Measurements from ENCODE around the gene VPS8.

VPS8 gene

DNA sequence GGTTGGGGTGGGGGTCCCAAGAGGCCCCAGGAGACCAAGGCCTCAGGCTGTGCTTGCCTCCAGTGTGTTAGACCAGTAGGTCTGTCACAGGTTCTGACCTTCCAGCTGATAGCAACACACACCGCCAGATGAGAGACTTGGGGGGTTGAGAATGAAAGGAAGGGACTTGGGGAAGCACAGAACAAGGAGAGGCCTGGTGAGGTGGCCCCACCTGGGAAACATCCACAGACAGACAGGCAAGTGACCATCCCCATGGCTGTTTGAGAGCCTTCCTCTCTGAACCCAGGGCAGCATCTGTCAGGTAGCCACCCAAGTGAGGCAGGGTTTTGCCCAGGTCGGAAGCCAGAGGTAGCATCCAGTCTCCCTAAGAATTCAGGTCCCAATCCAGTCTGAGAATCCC, 35.0 kb upstream of the VPS8 start:
- DNase-seq (ENCODE audit: low read depth), result no peak
- TF ChIP-seq, protein P1, sequence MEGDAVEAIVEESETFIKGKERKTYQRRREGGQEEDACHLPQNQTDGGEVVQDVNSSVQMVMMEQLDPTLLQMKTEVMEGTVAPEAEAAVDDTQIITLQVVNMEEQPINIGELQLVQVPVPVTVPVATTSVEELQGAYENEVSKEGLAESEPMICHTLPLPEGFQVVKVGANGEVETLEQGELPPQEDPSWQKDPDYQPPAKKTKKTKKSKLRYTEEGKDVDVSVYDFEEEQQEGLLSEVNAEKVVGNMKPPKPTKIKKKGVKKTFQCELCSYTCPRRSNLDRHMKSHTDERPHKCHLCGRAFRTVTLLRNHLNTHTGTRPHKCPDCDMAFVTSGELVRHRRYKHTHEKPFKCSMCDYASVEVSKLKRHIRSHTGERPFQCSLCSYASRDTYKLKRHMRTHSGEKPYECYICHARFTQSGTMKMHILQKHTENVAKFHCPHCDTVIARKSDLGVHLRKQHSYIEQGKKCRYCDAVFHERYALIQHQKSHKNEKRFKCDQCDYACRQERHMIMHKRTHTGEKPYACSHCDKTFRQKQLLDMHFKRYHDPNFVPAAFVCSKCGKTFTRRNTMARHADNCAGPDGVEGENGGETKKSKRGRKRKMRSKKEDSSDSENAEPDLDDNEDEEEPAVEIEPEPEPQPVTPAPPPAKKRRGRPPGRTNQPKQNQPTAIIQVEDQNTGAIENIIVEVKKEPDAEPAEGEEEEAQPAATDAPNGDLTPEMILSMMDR (conservative IDR thresholded peaks at IDR 0.05; ENCODE audit: low read depth, low read length), result no peak

DNA sequence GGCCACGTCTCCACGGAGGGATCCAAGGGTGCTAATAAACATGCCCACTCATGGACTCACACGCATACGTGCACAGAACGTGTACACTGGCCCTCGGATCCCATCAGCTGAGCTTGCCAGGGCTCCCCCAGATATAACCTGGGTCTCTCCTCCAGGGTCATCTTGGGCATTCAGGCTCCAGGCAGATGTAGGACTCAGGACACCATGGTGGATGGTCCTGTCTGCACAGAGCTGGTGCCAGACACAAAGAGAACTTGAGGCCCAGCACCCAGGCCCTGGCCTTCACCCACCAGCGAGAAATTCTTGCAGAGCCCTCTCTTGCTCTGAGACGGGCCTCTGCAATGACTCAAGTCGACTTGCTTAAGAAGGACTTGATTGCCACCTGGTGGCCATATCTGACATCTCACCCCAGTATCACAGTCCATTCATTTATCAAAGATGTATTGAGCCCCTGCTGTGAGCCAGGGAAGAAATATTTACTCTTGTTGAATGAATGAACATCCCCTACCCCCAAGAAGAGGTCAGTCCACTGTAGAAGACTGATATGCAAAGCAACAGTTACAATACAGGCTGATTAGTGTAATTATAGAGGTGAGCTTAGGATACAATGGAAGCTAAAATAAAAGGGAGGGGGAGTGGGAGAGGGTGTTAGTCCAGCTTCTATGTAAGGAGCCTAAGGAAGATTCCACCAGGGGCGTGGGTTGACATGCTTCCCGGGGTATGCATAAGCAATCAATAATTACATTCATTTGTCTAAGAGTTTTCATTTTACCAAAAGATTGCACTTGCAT, 34.2 kb upstream of the VPS8 start:
- TF ChIP-seq, protein P1 (conservative IDR thresholded peaks at IDR 0.05; ENCODE audit: low read depth, low read length), result peak; percentile 80
- peak; percentile 98 for DNase-seq (ENCODE audit: low read depth)
- no peak overlapping the region for H3K4me3 ChIP-seq (ENCODE audit: low read depth, low read length)

More for the DNA sequence above, 35.0 kb upstream of the VPS8 start:
- H3K4me3 ChIP-seq (ENCODE audit: low read depth, low read length), result no peak overlapping the region

DNA sequence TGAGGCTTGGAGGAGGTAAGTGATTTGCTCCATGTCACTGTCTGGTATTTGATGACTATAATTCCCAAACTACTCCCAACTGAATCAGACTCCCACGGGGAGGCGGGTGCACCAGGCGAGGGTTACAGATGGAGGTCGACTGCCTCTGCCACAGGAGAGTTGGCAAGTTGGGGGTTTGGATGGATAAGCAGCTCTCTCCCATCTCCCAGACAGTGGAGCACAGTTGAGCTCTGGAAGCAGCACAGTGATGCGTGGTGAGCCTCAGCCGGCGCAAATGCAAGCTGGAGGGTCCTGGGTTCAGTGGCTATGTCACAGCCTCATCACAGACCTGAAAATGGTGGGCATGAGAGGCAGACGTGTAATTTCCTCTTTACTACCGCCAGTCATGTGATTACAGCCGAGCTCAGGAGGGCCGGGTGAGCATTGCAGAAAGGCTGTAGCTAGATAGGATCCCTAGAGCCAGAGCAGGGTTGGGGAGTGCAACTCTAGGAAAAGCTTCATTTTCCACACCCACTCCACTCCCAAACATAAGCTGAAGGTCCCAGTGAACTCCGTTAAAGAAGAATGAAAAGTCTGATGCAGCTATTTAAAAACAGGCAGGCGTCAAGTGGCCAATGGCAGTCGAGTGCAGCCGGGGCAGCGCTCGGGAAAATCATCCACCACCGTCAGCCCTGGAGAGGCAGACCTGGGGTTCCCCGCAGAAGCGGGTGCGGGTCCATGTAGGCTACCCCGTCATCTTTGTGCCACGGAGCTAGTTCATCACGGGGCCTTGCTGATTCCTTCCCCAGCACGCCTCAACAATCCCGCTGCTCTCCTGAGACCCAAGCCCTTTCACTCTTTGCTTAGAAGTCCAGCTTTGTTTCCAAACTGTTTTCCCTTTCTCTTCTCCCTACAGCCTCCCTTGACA, 33.3 kb upstream of the VPS8 start:
- DNase-seq (ENCODE audit: low read depth), result no peak
- TF ChIP-seq, protein P1 (conservative IDR thresholded peaks at IDR 0.05; ENCODE audit: low read depth, low read length), result no peak
- H3K4me3 ChIP-seq (ENCODE audit: low read depth, low read length), result no peak overlapping the region

DNA sequence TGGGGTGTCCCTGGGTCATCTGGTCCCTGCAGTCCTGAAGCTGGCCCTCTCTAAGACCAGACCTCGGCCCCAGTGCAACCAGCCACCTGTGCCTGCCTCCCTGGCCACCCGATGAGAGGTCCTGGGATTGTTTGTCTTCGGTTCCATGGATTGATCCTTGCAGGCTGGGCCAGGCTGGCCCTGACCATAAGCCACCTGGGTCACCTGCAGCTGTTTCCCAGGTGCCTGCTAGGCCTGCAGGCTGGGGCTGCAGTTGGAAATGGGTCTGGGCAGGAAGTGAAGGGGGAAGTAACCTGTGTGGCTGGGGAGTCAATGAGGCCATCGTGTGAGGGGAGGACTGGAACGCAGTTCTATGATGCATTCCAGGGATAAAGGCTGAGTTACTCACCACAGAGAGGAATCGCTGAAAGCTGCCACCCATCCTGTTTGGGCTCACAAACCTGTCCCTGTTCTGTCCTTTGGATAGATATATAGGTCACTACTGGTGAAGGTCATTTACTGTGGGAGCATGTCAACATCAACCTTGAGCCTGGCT, 30.9 kb upstream of the VPS8 start:
- DNase-seq (ENCODE audit: low read depth), result no peak
- no peak overlapping the region for H3K4me3 ChIP-seq (ENCODE audit: low read depth, low read length)
- TF ChIP-seq, protein P1 (conservative IDR thresholded peaks at IDR 0.05; ENCODE audit: low read depth, low read length), result no peak

DNA sequence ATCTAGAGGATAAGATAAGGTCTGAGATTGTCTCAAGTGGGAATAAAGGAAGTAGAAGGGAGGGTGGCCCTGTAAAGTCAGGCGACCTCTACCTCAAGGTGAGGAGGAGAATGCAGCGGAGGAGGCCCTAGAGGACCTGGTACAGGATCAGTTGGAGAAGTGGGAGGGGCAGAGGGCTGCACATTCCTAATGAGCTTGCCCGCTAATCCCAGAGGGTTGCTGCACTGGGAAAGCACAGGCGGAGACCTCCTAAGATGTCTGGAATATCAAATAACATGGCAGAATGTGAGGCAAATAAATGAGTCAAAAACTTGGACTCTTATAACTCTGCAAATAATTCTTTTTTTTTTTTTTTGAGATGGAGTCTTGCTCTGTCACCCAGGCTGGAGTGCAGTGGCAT, 30.2 kb upstream of the VPS8 start:
- TF ChIP-seq, protein P1 (conservative IDR thresholded peaks at IDR 0.05; ENCODE audit: low read depth, low read length), result no peak
- no peak for DNase-seq (ENCODE audit: low read depth)
- H3K4me3 ChIP-seq (ENCODE audit: low read depth, low read length), result no peak overlapping the region

DNA sequence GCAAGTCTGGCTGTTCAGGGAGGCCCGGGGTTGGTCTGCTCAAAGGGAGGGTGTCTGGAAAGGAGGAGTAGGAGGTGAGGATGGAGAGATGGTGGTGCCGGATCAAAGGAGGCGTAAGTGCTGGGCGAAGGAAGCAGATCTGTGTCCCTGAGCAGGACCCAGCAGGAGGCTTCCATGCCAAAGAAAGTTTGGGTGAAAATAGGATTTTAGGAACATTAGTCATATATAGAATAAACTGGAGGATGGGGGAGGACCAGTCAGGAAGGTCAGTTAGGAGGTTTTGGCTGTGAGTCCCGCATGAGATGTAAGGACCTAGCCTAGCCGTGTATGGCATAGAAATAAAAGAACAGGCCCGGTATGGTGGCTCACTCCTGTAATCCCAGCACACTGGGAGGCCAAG, 28.6 kb upstream of the VPS8 start:
- no peak overlapping the region for H3K4me3 ChIP-seq (ENCODE audit: low read depth, low read length)
- TF ChIP-seq, protein P1 (conservative IDR thresholded peaks at IDR 0.05; ENCODE audit: low read depth, low read length), result no peak
- DNase-seq (ENCODE audit: low read depth), result no peak

All from choroid plexus epithelial cell (primary cell).